Upper lobe of left lung (tissue), 6 donors: ENCODE measurements around the gene C3orf80. TPM values are rescaled to one million over a fixed set of nuclear protein-coding genes. Genes with fewer than 3 reads are reported as not detected.
"Not testable (repeated sequence)": the region's sequence is repeated elsewhere in the genome, so short reads cannot be mapped to it uniquely, and the experiment has no call there.

ENCODE experiments used
- ATAC-seq, 2 donors: fragments of 200-7000 bp; cut with Tn5 transposase; one replicate each; pipeline ENCODE4 v1.9.1; 2022; ENCODE audit warnings: mild to moderate bottlenecking in 2 of 2, moderate library complexity in 2 of 2; ENCODE audit not compliant: low FRiP score in 2 of 2
- DNase-seq, 2 donors: peaks; one replicate each; pipeline ENCODE4 v3.0.0-alpha.2; 2019 to 2020
- H3K27ac ChIP-seq, 4 donors: fragments of 200-600 bp; sonication (generic); one replicate each; pipeline ENCODE4 v1.5.1; 2016 to 2019
- H3K27me3 ChIP-seq, 4 donors: fragments of 200-600 bp; sonication (generic); one replicate each; pipeline ENCODE4 v1.5.1; 2017 to 2019
- H3K36me3 ChIP-seq, 4 donors: fragments of 200-600 bp; sonication (generic); one replicate each; pipeline ENCODE4 v1.5.1; 2016 to 2019
- H3K4me1 ChIP-seq, 4 donors: fragments of 200-600 bp; sonication (generic); one replicate each; pipeline ENCODE4 v1.5.1; 2018 to 2019
- H3K4me3 ChIP-seq, 4 donors: fragments of 200-600 bp; sonication (generic); one replicate each; pipeline ENCODE4 v1.5.1; 2017 to 2019; ENCODE audit warnings: mild to moderate bottlenecking in 2 of 4, moderate library complexity in 1 of 4
- H3K9me3 ChIP-seq, 4 donors: fragments of 200-600 bp; sonication (generic); one replicate each; pipeline ENCODE4 v1.5.1; 2018 to 2019
- CTCF ChIP-seq, 6 experiments: fragments of 450-650 bp in 4 of 6; fragments of 200-600 bp in 2 of 6; sonication (generic) in 2 of 6; IDR thresholded peaks; one replicate each; pipeline ENCODE4 v1.5.1; 2016 to 2019; ENCODE audit warnings: antibody characterized with exemption in 6 of 6
- EP300 ChIP-seq, 4 donors: sonication (generic); formaldehyde crosslinking; IDR thresholded peaks; one replicate each; pipeline ENCODE4 v1.5.1; 2017; ENCODE audit warnings: antibody characterized with exemption in 4 of 4, control low read depth in 2 of 4
- POLR2A ChIP-seq, 4 donors: fragments of 450-650 bp; IDR thresholded peaks; one replicate each; pipeline ENCODE4 v1.5.1; 2016 to 2017; ENCODE audit warnings: antibody characterized with exemption in 4 of 4, mild to moderate bottlenecking in 2 of 4
- POLR2AphosphoS5 ChIP-seq, 2 donors: sonication (generic); formaldehyde crosslinking; IDR thresholded peaks; one replicate each; pipeline ENCODE4 v1.5.1; 2017; ENCODE audit warnings: antibody characterized with exemption in 2 of 2
- WGBS, 2 donors: methylation state at CpG; one replicate each; pipeline ENCODE4 v1.1.5; 2017 to 2018; 5-methylcytosine and 5-hydroxymethylcytosine counted together
- total RNA-seq, 6 donors: library from RNA; depleted of rRNA in 4 of 6; stranded (reverse); fragments of >200 nt in 4 of 6; gene quantifications; one replicate each; pipeline versions ENCODE4 v1.1.0 to v1.2.1, GENCODE V29; 2016 to 2021
- donor health status: DM: no; HTN: no; CAD: no; lungs with moderate emphysema.
- donor health status: DM: no; HTN: yes; CAD: no; lungs with severe emphysema.

The C3orf80 gene
- total RNA-seq, 6 donors from 2014 or later = 0.30 to 4.2 (median 1.1) TPM; not detected in 1

GRCh38 chr3:160199108-160199507 lies 26.1 kb upstream of the C3orf80 start:
- TF ChIP-seq EP300 (IDR thresholded peaks at IDR 0.05) (no peak), CTCF (IDR thresholded peaks at IDR 0.05) (no peak), POLR2A (IDR thresholded peaks at IDR 0.05) (no peak), POLR2AphosphoS5 (IDR thresholded peaks at IDR 0.05) (no peak)
- Histone ChIP-seq H3K36me3 (no peaks in the 10 kb centered on the region), H3K4me3 (no peak overlapping the region), H3K27me3 (no peaks in the 10 kb centered on the region), H3K9me3 (no peaks in the 10 kb centered on the region), H3K4me1 (no peaks in the 10 kb centered on the region), H3K27ac (no peak overlapping the region)
- WGBS, 2 donors = 94 to 95% methylated on average over 3 of the region's 3 CpGs
- no peak for DNase-seq
- no peak for ATAC-seq

- H3K9me3 ChIP-seq = no peaks in the 10 kb centered on the region
- H3K36me3 ChIP-seq = no peaks in the 10 kb centered on the region
- no peaks in the 10 kb centered on the region for H3K4me1 ChIP-seq
- TF ChIP-seq POLR2A (IDR thresholded peaks at IDR 0.05) (no peak), POLR2AphosphoS5 (IDR thresholded peaks at IDR 0.05) (no peak), EP300 (IDR thresholded peaks at IDR 0.05) (no peak), CTCF (IDR thresholded peaks at IDR 0.05) (no peak)
- DNase-seq (no peak), ATAC-seq (no peak)
- WGBS, 2 donors = 86 to 100% methylated on average over 1 of the region's 1 CpG
- H3K27ac ChIP-seq = no peak overlapping the region
- H3K4me3 ChIP-seq = no peak overlapping the region
- H3K27me3 ChIP-seq = no peaks in the 10 kb centered on the region
These were observed 24.9 kb upstream of the C3orf80 start for GRCh38 chr3:160200353-160200752.

GRCh38 chr3:160204396-160205011 lies 20.7 kb upstream of the C3orf80 start:
- H3K27ac ChIP-seq, H3K9me3 ChIP-seq, H3K4me3 ChIP-seq, ATAC-seq, H3K4me1 ChIP-seq, H3K36me3 ChIP-seq, DNase-seq, H3K27me3 ChIP-seq: not testable (repeated sequence)
- WGBS, 2 donors = 69 to 84% methylated on average over 5 of the region's 5 CpGs

- 56 to 57% methylated on average over 4 of the region's 4 CpGs for WGBS, 2 donors
- DNase-seq = no peak
These were observed 19.6 kb upstream of the C3orf80 start for GRCh38 chr3:160205606-160206005.

GRCh38 chr3:160210341-160210740 lies 14.9 kb upstream of the C3orf80 start:
- DNase-seq (no peak), ATAC-seq (no peak)
- H3K27ac ChIP-seq = no peak overlapping the region
- no peak overlapping the region for H3K4me3 ChIP-seq
- H3K9me3 ChIP-seq = no peaks in the 10 kb centered on the region
- no peaks in the 10 kb centered on the region for H3K4me1 ChIP-seq
- 80 to 82% methylated on average over 1 of the region's 1 CpG for WGBS, 2 donors
- no peaks in the 10 kb centered on the region for H3K27me3 ChIP-seq
- TF ChIP-seq CTCF (IDR thresholded peaks at IDR 0.05) (no peak), POLR2A (IDR thresholded peaks at IDR 0.05) (no peak), EP300 (IDR thresholded peaks at IDR 0.05) (no peak), POLR2AphosphoS5 (IDR thresholded peaks at IDR 0.05) (no peak)
- no peaks in the 10 kb centered on the region for H3K36me3 ChIP-seq

More at GRCh38 chr3:160205606-160206005, 19.6 kb upstream of the C3orf80 start:
- no peak for ATAC-seq
- Histone ChIP-seq H3K4me3 (no peak overlapping the region), H3K27ac (no peak overlapping the region), H3K4me1 (no peaks in the 10 kb centered on the region), H3K27me3 (no peaks in the 10 kb centered on the region), H3K9me3 (no peaks in the 10 kb centered on the region), H3K36me3 (no peaks in the 10 kb centered on the region)
- TF ChIP-seq POLR2AphosphoS5 (IDR thresholded peaks at IDR 0.05) = no peak
- no peak for TF ChIP-seq CTCF (IDR thresholded peaks at IDR 0.05)
- no peak for TF ChIP-seq POLR2A (IDR thresholded peaks at IDR 0.05)
- TF ChIP-seq EP300 (IDR thresholded peaks at IDR 0.05) = no peak
